Gastroesophageal sphincter (tissue), 3 donors: Measurements from ENCODE around the gene ZNF554.

Experiments
- CTCF ChIP-seq, 4 experiments: fragments of 200-600 bp in 2 of 4; fragments of 450-650 bp in 2 of 4; sonication (generic) in 1 of 4; IDR thresholded peaks; one replicate each; pipeline ENCODE4 v1.5.1; 2017 to 2019; ENCODE audit warnings: antibody characterized with exemption in 4 of 4, mild to moderate bottlenecking in 2 of 4, moderate library complexity in 2 of 4
- EP300 ChIP-seq: sonication (generic); formaldehyde crosslinking; IDR thresholded peaks from one replicate; pipeline ENCODE4 v1.6.1; 2017; ENCODE audit warnings: antibody characterized with exemption, mild to moderate bottlenecking
- POLR2A ChIP-seq, 2 donors: fragments of 450-650 bp; IDR thresholded peaks; one replicate each; pipeline ENCODE4 v1.6.1; 2017; ENCODE audit warnings: antibody characterized with exemption in 2 of 2, mild to moderate bottlenecking in 2 of 2, moderate library complexity in 1 of 2
- POLR2AphosphoS5 ChIP-seq: sonication (generic); formaldehyde crosslinking; IDR thresholded peaks from one replicate; pipeline ENCODE4 v1.6.1; 2017; ENCODE audit warnings: antibody characterized with exemption

- TF ChIP-seq POLR2AphosphoS5 (no peak), CTCF (IDR thresholded peaks at IDR 0.05) (no peak), POLR2A (IDR thresholded peaks at IDR 0.05) (no peak), EP300 (no peak)
Measured at GRCh38 chr19:2854849-2855248, 35.2 kb downstream of the ZNF554 start.
